RWPE2 (cell line): Measurements from ENCODE around the gene LZTR1.

Source experiments
- ATAC-seq: fragments of 200-7000 bp; cut with Tn5 transposase; 3 replicates; pipeline ENCODE4 v1.9.1; 2021; ENCODE audit warnings: low read depth
- DNase-seq: peaks from one replicate; pipeline ENCODE4 v3.0.0-alpha.2; 2020; ENCODE audit warnings: low spot score
- H3K27ac ChIP-seq: fragments of 450-650 bp; 2 replicates; pipeline ENCODE4 v1.5.1; 2017; ENCODE audit warnings: mild to moderate bottlenecking; ENCODE audit not compliant: poor library complexity, severe bottlenecking
- H3K27me3 ChIP-seq: fragments of 250-450 bp; sonication (Bioruptor Pico); 2 replicates; pipeline ENCODE4 v1.5.1; 2021; ENCODE audit warnings: mild to moderate bottlenecking, moderate library complexity; ENCODE audit not compliant: insufficient read depth, poor library complexity, severe bottlenecking
- H3K36me3 ChIP-seq: fragments of 250-450 bp; sonication (Bioruptor Pico); 2 replicates; pipeline ENCODE4 v1.5.1; 2020; ENCODE audit warnings: low read depth, mild to moderate bottlenecking, moderate library complexity
- H3K4me1 ChIP-seq: fragments of 250-450 bp; sonication (Bioruptor Pico); 2 replicates; pipeline ENCODE4 v1.5.1; 2021; ENCODE audit warnings: mild to moderate bottlenecking, moderate library complexity; ENCODE audit not compliant: insufficient read depth, poor library complexity, severe bottlenecking
- H3K4me3 ChIP-seq: fragments of 250-450 bp; sonication (Bioruptor Pico); 2 replicates; pipeline ENCODE4 v1.5.1; 2021; ENCODE audit warnings: mild to moderate bottlenecking, moderate library complexity; ENCODE audit not compliant: severe bottlenecking
- H3K9me3 ChIP-seq: fragments of 250-450 bp; sonication (Bioruptor Pico); 2 replicates; pipeline ENCODE4 v1.5.1; 2021; ENCODE audit warnings: mild to moderate bottlenecking, moderate library complexity; ENCODE audit not compliant: severe bottlenecking
- CTCF ChIP-seq: fragments of 450-650 bp; IDR thresholded peaks from one replicate; pipeline ENCODE4 v1.5.1; 2017; ENCODE audit warnings: mild to moderate bottlenecking, moderate library complexity; ENCODE audit not compliant: poor library complexity, severe bottlenecking

The LZTR1 gene

DNA sequence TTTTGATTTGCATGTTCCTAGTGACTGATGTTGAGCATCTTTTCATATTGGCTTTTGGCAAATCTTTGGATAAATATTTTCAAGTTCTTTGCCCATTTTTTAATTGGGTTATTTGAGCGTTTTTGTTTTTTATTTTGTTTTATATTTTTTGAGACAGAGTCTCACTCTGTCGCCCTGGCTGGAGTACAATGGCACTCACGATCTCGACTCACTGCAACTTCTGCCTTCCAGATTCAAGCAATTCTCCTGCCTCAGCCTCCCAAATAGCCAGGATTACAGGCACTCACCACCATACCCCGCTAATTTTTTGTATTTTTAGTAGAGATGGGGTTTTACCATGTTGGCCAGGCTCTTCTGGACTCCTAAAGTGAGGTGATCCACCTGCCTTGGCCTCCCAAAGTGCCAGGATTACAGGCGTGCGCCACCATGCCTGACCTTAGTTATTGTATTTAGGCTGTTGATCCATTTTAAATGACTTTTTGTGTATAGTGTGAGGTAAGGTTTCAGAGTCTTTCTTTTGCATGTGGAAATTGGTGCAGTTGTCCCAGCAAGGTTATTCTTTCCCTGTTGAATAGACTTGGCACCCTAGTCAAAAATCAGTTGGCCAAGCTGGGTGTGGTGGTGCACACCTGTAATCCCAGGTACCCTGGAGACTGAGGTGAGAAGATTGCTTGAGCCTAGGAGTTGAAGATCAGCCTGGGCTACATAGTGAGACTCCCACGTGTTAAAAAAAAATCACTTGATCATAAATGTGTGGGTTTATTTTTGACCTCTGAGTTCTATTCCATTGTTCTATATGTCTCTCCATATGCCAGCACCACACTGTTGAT, 38.8 kb upstream of the LZTR1 start:
- Histone ChIP-seq H3K27me3 (no peaks in the 10 kb centered on the region), H3K4me3 (no peak overlapping the region), H3K36me3 (peaks cover 14% of the 10 kb centered on the region), H3K4me1 (peaks cover 25% of the 10 kb centered on the region), H3K9me3 (peaks cover 2% of the 10 kb centered on the region), H3K27ac (no peak overlapping the region)
- DNase-seq (no peak), ATAC-seq (no peak)
- TF ChIP-seq CTCF = no peak

DNA sequence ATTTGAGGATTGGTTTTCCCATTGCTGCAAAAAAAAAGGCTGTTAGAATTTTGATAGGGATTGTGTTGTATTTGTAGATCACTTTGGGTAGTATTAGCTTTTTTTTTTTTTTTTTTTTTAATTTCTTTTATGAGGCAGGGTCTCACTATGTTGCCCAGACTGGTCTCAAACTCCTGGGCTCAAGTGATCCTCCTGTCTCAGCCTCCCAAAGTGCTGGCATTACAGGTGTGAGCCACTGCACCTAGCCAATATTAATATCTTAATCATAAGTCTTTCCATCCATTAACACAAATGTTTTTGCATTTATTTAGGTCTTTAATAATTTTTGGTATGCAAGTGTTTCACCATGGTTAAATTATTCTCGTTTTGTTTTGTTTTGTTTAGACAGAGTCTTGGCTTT, 38.1 kb upstream of the LZTR1 start:
- DNase-seq = no peak

DNA sequence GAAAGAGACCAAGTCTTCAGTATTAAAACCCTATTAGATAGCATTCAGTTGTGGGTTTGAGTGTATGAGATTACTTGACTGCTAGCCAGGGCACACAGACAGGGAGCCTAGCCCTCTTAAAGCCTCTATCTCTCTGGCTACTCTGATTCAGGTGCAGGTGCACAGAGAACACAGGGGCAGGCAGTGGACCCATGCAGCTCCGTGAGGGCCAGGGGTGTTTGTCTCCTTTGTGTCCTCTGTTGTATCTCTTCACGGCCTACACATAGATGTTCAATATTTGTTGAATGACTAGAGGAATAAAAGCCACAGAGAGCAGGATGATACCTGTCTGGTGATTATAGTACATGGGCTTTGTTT, 36.5 kb upstream of the LZTR1 start:
- ATAC-seq (peak; percentile 24), DNase-seq (no peak)
- H3K27me3 ChIP-seq = no peaks in the 10 kb centered on the region
- no peak overlapping the region for H3K4me3 ChIP-seq
- H3K36me3 ChIP-seq = peaks cover 26% of the 10 kb centered on the region
- peaks cover 32% of the 10 kb centered on the region for H3K4me1 ChIP-seq
- H3K27ac ChIP-seq = peak overlapping the region; percentile 81
- H3K9me3 ChIP-seq = no peaks in the 10 kb centered on the region
- no peak for TF ChIP-seq CTCF

More for the DNA sequence above, 38.1 kb upstream of the LZTR1 start:
- peaks cover 2% of the 10 kb centered on the region for H3K9me3 ChIP-seq
- H3K4me1 ChIP-seq = peaks cover 25% of the 10 kb centered on the region
- no peak for TF ChIP-seq CTCF
- no peak overlapping the region for H3K4me3 ChIP-seq
- H3K27me3 ChIP-seq = no peaks in the 10 kb centered on the region
- peaks cover 16% of the 10 kb centered on the region for H3K36me3 ChIP-seq
- no peak for ATAC-seq
- H3K27ac ChIP-seq = peak overlapping the region; percentile 81

DNA sequence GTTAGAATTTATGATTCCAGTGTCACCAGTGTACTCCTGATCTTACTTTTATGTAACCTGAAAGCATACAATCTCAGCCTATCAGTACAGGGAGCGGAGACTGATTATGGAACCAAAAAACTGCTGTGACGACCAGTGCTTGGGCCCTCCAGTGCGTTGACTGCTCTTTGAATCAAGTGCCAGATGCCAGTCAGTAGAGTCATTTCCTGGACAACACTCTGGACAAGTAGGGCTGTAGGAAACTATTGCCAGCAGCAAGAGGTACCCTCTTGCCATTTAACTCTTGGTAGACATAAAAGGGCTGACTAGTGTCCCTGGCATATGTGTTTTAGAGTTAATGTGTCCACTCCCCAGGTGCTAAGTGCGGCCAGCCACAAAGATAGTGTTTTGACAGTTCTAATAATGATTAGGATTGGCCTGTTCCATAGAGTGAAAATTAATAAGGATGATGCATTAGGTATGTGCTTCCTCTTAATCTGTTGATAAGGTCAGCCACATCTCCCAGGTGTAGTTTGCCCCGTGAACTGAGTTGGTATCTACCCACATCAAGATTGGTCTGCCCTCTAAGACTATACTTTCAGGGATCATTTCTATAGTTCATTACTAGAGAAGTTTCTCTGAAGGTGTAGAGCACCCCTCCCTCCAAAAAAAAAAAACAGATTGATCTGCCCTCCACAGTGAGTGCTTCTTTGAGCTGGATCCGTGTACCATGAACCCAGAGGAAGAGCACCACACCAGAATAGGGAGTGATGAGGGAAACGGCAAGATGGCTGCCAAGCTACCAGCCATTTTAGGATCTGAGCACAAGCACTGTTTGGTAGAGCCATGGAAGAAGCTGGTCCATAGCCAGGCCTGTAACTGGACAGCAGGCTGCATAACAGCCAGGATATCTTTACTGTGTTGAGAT, 35.8 kb upstream of the LZTR1 start:
- ATAC-seq (peak; percentile 82), DNase-seq (no peak)
- no peak overlapping the region for H3K4me3 ChIP-seq
- TF ChIP-seq CTCF = no peak
- H3K27ac ChIP-seq = peak overlapping the region; percentile 81
- no peaks in the 10 kb centered on the region for H3K27me3 ChIP-seq
- H3K9me3 ChIP-seq = no peaks in the 10 kb centered on the region
- H3K4me1 ChIP-seq = peaks cover 40% of the 10 kb centered on the region
- peaks cover 34% of the 10 kb centered on the region for H3K36me3 ChIP-seq
